Amniotic epithelial cell (primary cell): ENCODE results near the gene RFX3.

ENCODE experiments used
- DNase-seq: peaks from one replicate; pipeline ENCODE4 v3.0.0-alpha.2; 2010; ENCODE audit warnings: low read depth

The RFX3 gene

DNA sequence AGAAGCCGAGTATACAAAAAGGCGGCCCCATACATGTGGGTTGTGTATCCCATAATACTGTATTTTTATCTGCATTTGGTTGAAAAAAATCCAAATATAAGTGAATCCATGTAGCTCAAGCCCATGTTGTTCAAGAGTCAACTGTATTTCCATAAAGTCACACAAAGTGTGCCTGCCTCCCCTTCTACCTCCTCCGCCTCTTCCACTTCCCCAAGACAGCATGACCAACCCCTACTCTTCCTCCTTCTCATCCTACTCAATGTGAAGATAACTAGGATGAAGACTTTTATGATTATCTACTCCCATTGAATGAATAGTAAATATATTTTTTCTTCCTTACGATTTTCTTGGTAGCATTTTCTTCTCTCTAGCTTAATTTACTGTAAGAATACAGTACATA, 92.7 kb downstream of the RFX3 start:
- no peak for DNase-seq

DNA sequence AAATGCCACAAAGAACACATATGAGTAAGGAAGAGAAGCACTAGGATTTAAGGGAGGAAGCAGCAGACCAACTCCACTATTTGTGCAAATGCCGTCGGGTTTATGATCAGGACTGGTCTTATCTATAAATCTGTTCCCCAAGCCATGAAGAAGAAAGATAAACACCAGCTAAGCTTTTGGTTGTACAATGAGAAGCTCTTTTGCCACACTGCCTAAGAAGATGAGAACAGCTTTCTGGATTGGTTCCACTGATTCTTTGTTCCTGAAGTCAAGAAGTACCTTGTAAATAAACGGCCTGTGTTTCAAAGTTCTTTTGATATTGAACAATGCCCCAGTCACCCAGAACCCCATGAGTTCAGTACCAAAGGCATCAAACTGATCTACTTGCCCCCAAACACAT, 93.9 kb downstream of the RFX3 start:
- no peak for DNase-seq

DNA sequence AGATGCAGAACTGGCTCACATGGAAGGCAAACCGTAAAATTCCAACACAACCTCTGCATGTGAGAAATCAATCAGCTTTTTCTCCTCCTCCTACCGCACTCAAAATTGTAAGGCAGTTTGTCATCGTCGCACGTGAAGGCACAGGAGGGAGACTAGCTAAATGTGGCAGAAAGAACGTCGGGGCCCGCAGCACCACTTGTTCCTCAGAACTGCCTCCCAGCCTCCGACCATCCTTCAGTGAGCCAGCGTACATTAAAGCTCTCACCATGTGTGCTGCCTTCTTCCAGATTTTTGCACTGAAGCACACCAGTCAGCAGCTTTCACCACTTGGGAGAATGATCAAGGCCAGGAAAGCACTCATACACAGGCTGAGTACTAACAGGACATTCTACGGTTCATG, 105.9 kb downstream of the RFX3 start:
- no peak for DNase-seq

DNA sequence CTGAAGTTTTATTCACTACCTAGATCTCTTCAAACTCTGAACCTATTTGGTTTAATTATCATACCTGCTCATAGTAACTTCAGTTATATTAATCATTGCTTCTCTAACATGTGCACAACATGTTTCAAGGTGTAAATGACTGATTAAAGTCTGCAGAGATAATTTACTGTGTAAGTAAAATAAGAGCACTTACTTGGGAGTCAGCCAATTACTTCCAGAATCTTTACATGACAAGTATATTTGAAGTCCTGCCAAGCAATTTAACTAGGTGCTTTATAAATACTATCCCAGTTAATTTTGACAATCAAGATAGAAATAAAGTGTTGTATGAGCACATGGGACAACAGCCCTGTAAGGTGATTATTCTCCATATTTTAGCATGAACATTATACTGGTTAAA, 109.9 kb downstream of the RFX3 start:
- no peak for DNase-seq

DNA sequence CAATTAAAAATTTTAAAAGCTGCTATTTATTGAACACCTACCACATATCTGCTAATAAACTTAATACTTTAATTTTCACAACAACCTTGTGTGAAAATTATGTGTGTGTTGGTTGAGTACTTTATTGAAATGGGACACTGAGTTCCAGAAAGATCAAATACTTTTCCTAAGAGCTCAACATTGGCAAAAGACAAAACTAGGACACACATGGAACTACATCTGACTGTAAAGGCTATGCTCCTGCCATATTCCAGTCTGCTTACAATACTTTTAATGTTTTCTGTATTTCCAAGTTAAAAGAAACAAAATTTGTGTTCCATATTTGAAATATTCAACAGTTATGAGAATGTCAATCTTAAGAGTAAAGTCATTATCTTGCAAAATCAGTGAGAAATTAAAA, 111.8 kb downstream of the RFX3 start:
- DNase-seq, result no peak

DNA sequence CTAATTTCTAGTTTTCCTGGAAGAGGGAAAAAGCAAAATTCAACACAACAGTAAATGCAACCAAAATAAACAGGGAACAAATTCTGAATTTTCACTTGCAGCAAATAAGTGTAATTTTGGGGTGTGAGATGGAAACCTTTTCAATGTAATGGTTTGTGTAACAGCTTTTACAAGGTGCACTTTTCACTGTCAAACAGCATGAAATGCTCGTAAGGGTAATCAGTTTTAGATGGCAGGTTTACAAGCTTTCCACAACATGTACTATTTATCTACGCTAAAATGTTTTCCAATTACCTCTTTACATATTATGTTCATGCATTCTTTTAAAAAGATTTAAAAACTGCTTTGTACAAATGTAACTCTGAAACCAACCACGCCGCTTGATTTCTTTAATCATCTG, 115.3 kb downstream of the RFX3 start:
- no peak for DNase-seq

DNA sequence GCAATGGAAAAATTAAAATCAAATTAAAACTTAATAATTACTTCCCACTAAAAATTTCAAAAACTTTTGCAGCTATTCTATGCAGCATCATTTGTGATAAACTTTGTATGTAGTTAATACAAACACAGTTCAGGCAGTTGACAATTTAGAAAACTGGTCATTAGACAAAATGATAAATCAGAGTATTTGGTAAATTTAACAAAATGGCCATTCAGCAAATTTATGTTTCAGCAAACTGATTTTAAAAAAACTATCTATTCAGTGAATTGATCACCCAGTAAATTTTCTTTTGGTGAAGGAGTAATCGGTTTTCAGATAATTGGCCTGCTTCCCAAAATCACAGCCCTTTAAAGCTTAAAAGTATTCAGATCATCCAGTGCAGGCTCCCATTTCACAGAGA, 116.3 kb downstream of the RFX3 start:
- DNase-seq, result no peak

DNA sequence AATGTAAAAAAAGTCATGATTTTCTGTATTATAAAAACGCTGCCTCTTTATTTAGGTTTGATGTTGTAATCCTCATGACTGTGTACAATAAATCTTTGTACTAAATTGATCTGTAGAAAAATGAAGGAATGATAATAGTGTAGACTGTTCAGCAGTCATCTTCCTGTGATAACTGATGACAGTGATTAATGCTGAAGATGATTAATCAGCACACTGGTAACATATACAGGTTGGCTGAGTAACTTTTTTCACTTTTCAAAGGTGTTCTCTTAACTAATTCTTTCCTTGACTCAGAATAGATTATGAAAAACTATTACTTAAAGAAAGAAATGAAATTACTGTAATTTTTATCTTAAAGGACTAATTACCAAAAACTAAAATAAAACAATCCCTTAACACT, 122.5 kb downstream of the RFX3 start:
- DNase-seq, result peak; percentile 13

DNA sequence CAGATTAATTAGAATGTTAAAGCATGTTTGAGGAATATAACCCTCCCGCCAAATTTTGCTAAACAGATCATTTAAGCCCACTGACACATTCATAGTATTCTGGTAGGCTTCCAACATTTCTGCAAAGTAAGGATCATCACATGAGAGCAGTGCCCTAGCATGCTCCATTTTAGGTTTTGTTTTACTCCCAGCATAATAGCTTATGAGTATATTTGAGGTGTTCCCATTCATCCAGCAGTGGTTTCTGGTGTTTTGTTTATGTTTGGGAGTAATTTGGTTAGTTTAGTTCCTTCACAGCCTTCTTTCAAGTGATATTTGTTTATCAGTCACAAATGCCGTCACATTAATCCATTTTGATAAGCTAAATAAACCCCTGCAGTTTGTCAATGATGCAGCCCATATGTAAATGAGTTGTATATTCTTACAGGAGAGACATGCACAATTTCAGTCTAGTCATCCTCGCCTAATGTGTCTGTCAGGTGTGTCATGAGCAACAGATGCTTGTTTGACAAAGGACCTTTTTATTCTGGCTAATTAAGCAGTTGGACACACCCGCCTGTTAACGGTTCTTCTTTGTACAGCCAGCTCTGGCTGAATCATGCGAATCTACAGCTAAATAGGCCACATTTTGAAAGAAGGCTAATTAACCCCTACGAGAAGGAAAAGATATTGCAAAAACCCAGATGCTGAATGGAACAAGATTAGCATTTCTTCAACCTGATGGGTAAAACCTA, 124.4 kb downstream of the RFX3 start:
- no peak for DNase-seq

DNA sequence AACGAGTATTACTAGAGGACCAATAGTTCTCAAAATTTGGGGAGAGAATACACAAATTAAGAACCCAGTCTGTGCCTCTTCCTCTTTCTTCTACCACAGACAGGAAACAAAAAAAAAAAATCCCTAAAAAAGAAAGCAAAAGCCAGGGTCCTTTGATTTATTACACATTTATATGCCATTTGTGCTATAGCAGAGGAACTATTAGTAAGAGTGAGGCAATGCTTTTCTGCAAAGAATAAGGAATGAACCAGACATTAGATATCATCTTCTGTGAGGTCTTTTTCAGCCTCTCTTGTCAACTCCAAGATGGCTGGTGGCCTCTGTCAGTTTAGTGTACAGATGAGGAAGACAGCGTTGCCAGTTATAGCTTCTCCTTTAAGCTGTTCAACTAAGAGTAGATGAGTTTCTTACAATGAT, 127.6 kb downstream of the RFX3 start:
- DNase-seq, result no peak

DNA sequence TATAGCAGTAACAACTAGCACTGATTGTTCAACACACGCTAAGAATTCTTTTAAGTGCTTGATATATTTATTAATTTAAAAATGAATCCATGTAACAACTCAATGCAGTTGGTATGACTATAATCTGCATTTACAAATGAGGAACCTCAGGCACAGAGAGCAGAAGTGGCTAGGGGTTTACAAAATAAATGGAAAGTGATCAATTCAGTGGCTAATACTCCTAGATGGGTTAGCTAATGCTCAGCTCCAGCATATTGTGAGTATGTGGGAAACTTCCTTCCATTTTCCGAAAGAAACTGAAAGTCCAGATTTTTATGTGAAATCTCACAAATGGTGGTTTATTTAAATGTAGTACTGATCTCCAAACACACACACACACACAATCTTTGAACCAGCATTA, 128.0 kb downstream of the RFX3 start:
- no peak for DNase-seq

DNA sequence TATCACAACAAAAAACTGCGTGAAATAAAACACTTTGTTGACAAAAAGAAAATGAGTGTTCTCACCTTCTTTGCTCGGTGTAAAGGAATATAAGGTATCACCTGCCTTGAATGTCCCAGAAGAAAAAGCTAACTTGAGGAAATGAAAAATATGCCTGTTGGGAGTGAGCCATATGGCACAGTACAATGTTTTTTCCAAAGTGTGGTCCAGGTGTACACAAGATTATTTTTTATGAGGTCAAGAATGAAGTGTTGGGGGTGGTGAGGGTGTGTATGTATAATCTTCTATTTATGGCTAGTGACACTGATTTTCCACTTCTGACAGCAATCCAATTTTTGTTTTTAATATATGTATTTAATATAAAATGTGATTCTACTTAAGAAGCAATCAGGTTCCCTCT, 134.4 kb downstream of the RFX3 start:
- no peak for DNase-seq

DNA sequence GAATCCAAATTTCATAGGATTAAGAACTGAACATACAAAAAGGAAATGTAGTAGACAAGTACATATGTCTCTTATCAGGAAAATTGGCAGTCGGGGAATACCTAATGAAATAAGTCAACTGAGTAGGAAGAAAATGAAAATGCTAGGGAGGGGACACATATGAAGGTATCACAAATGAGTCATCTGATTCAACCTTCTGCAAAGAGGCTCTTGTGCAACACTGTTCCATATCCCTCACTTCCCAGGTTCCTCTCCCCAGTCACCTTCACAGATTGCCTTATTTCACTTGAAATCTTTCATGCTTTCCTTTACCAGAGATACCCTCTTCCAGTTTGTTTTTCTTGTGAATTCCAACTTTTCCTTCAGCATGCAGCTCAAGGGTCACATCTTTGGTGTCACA, 139.0 kb downstream of the RFX3 start:
- DNase-seq, result peak; percentile 16

DNA sequence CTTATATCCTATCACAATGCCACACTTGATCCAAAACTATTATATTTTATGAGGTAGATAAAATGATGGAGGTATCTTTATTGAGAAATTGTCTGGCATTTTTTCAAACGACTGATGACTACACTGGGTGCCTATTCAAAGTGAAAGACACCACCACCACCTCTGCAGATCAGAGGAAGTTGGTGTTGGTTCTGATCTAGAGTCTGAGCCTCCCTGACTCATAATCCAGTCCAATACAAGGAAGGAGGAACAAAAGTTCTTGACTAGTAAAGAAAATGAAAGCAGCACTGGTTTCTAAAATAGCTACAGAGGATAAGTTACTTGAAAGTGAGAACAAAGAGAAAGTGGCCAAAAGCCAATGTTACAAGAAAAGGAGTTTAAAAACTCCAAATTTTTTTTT, 139.9 kb downstream of the RFX3 start:
- no peak for DNase-seq

DNA sequence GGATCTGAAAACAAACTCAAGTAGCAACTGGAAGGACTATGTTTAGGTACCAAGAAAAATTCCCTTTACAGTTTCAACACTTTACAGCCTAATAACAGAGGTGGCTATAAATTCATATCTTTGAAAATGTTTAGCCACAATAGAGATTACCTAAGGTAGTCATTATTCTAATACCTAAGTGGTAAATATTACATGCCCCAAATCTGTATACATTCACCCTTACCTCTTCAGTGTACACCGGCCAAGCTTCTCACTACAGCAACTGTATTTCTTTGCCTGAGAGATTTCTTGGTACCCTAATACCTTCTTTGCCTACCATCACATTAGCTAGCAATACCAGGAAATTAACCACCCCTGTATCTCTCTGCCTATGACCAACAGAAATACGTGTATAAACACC, 154.0 kb downstream of the RFX3 start:
- DNase-seq, result no peak

DNA sequence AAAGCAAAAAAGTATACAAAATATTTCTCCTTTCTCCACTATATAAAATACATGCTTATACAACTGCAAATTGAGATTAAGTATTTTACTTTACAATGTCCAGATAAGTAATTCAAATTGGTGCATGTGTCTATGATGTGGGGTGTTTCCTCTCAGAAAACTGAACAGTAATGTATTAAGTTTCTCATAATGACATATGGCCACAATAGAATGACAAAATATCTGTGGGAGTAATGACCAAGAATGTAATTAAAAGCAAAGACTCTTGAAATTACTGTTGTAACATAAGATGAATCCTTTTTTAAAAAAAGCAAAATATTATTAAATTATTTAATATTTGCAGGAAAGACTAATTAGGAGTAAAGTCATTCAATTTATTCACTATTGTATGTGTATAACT, 155.1 kb downstream of the RFX3 start:
- DNase-seq, result no peak

DNA sequence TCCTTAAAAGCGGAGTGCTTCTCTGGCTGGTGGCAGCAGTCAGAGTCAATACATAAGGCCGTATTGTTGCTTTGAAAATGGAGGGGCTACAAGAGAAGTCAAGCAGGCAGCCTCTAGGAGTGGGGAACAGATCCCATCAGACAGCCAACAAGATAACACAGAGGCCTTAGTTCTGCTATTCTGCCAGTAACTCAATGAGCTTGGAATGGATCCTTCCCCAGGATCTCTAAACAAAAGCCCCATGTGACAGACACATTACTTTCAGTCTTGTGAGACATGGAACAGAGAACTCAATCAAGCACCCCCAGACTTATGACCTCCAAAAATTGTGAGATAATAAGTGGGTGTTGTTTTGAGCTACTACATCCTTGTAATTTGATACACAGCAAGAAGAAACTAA, 158.6 kb downstream of the RFX3 start:
- no peak for DNase-seq

DNA sequence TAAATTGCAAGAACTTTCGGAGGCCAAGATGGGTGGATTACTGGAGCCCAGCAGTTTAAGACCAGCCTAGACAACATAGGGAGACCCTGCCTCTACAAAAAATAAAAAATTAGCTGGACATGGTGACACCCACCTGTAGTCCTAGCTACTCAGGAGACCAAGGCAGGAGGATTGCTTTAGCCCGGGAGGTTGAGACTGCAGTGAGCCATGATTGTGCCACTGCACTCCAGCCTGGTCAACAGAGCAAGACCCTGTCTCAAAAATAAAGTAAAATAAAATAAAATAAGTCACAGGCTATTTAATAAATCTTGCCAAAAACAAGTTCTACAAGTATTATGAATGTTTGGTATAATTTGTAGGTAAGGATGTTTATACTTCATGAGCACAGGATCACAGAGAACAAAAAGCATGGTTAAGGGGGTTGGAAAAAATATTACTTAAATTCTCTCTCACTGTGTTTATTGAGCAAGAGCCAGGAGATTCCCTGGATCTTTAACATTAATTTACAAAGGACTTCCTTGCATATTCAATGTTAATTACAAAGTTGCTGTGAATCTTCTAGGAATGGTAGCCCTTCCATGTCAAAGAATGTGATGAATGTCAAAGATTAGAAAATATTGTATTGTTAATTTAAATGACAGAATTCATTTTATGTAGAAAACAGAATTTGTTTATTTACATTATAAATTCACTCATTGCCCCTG, 164.0 kb downstream of the RFX3 start:
- DNase-seq, result no peak

DNA sequence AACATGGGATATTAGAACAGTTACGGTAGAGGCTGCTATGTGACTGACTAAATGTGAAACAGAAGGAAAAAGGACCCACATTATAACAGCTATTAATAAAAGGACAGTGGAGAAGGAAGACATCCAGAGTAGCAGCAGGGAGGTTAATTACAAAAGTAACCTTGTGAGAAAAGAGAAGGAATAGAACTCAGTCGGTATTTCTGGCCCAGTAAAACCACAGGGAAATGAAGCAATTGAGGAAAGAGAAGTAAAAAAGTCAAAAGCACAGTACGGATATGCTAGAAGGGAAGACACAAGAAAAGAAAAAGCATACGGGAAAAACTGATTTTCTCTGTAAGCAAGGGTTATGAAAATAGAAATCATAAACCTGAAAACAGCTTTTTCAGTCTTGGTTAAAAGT, 164.7 kb downstream of the RFX3 start:
- no peak for DNase-seq

DNA sequence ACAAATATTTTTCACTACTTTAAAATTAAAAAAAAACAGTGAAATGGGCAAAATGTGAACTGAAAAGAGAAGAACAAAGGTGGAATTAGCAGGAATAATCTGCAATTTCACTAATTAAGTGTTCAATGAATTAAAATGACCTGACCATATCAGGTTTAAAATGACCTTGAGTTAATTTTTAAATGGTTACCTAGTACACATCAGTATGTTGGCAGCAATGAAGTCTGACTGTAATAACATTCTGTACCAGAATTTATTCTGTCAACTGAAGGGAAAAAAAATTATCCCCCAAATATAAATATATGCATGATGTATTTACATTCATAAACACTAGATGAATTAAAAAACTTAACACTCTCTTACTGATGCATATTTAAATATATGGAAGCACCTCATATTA, 165.6 kb downstream of the RFX3 start:
- no peak for DNase-seq

DNA sequence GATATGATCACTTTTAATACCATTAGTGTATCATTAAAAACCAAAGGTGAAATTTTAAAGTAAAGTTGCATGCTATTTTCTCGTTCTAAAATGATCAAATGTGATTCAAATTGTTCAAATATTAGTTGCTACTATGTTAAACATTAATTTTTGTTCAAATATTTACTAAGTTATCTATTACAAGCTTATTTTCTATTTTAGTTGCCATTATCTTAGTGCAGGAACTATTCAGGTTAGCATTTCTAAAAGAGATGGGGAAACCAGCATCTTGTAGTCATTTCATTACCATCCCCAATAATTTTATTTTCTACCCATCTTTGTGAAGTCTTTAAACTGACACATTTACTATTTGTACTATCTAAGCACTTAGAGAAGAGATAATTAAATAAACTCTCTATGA, 166.0 kb downstream of the RFX3 start:
- no peak for DNase-seq

DNA sequence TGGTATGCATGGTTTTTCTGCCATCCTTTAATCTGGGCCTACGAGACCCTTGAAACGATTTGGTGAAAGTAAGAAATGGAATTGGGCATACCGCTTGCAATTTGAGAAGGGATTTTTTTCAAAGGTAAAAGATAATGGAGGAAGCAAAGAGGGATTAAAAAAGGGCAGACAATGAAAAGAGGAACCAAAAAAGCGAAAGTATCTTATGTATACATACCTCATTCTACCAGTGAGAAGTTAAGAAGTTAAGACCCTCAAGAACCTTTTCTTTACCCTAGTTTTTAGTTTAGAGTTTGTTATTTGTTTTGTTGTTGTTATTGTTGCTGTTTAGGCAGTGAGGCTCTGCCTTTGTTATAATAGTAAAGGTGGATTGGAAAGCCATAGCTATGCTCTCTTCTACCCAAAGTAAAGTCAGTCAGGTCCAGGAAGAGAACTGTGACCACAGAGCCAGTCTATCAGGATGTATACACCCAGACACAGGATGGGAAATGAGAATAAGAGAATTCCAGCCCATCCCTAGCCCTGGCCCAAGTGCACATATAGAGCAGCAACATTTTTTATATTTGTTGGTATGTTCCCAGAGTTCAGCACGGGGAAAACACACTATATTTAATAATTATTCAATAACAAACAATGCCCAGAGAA, 166.6 kb downstream of the RFX3 start:
- DNase-seq, result no peak

DNA sequence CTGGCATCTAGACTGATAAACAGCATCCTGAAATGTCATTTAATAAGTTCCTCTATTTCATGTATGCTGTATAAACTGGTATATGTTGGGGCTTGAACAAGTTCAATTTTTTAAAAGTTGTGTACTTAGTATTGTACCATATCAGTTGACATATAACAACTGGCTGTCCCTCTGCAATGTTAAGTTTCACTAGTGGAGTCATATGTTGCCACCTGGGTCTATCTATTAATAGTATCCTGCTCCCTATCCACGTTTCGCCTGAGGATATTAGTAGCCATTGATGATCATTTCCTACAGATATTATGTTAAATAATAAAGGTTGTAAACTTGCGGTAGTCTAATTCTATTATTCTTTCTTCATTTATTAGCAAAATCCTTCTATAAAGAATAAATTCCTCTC, 177.6 kb downstream of the RFX3 start:
- no peak for DNase-seq

DNA sequence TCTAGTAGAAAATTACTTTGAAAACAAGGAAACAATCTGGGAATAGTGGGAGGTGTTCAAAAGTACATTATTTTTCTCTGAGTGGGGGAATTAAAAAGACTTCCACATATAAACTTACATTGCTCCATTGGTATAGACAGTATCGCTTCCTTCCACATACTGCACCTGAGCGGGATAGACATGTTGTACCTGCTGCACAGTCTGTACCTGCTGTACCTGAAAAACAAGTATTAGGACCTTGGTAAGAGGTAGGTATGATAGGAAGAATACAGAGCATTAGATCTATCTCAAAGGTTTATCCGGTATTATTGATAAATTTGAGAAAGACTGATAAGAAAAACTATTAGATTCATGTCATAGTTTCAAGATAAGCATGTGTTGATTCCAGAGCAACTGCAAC, 179.3 kb downstream of the RFX3 start:
- DNase-seq, result no peak
